ENCODE data around the gene KRCC1.

Gene KRCC1

GRCh38 chr2:88097891-88098557 is 42.4 kb upstream of the KRCC1 start:
- TF ChIP-seq SIN3A (IDR thresholded peaks at IDR 0.05; ENCODE audit: borderline replicate concordance, insufficient read depth, low read length) (no peak), FOXP2 (optimal IDR thresholded peaks at IDR 0.05; ENCODE audit: borderline replicate concordance, extremely low read depth, extremely low read length, insufficient read depth) (no peak), POLR2AphosphoS5 (IDR thresholded peaks at IDR 0.05; ENCODE audit: low read depth, low read length) (no peak), REST (IDR thresholded peaks at IDR 0.05; ENCODE audit: insufficient read depth in 1 of 2, low read depth in 2 of 2, low read length in 2 of 2) (no peak), TAF1 (IDR thresholded peaks at IDR 0.05; ENCODE audit: borderline replicate concordance, insufficient read depth, low read length) (no peak)

DNA sequence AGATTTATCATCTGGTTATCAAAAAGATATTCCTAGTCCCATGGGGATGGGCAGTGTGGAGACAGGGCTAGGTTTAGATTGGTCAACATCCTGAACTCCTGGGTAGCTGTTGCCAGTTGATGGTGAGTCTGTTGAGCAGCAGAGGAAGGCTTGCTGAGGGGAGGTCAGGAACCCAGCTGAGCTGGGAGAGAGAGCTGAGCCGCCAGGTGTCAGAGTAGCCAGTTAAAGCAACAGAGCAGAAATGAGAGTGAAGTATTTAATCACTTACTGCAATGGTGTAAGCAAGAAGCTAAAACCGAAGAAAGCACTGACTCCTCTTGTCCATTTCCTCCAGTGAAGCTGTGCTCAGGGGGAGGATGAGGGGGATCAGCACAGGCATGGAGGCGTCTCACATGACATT is 41.6 kb upstream of the KRCC1 start:
- TF ChIP-seq SIN3A (IDR thresholded peaks at IDR 0.05; ENCODE audit: borderline replicate concordance, insufficient read depth, low read length) (no peak), TAF1 (IDR thresholded peaks at IDR 0.05; ENCODE audit: borderline replicate concordance, insufficient read depth, low read length) (no peak), POLR2AphosphoS5 (IDR thresholded peaks at IDR 0.05; ENCODE audit: low read depth, low read length) (no peak)

- TF ChIP-seq TAF1 (IDR thresholded peaks at IDR 0.05; ENCODE audit: borderline replicate concordance, insufficient read depth, low read length), result no peak
- TF ChIP-seq REST (IDR thresholded peaks at IDR 0.05; ENCODE audit: insufficient read depth in 1 of 2, low read depth in 2 of 2, low read length in 2 of 2), result no peak
- no peak for TF ChIP-seq POLR2AphosphoS5 (IDR thresholded peaks at IDR 0.05; ENCODE audit: low read depth, low read length)
- TF ChIP-seq FOXP2 (optimal IDR thresholded peaks at IDR 0.05; ENCODE audit: borderline replicate concordance, extremely low read depth, extremely low read length, insufficient read depth), result no peak
- no peak for TF ChIP-seq SIN3A (IDR thresholded peaks at IDR 0.05; ENCODE audit: borderline replicate concordance, insufficient read depth, low read length)
These were observed 41.1 kb upstream of the KRCC1 start for GRCh38 chr2:88096708-88097107.

DNA sequence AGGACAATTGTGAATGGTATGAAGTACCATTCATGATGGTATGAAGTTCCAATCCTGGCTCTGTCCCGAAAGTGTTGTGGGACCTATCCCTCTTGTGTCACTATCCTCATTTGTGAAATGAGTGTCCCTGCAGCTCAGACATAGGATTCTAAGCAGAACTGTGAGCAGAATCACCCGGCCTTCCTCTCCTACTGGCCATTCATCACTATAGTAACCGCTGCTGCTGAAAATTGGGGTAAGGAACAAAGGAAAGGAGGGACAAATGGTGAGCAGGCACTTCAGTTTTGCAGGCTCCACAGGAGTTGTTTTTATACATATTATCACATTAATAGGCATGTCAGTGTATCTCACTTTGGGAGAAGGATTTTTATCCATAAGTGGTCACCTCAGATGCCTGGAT is 39.4 kb upstream of the KRCC1 start:
- TF ChIP-seq SIN3A (IDR thresholded peaks at IDR 0.05; ENCODE audit: borderline replicate concordance, insufficient read depth, low read length) (no peak), FOXP2 (optimal IDR thresholded peaks at IDR 0.05; ENCODE audit: borderline replicate concordance, extremely low read depth, extremely low read length, insufficient read depth) (no peak), POLR2AphosphoS5 (IDR thresholded peaks at IDR 0.05; ENCODE audit: low read depth, low read length) (no peak), TAF1 (IDR thresholded peaks at IDR 0.05; ENCODE audit: borderline replicate concordance, insufficient read depth, low read length) (no peak), REST (IDR thresholded peaks at IDR 0.05; ENCODE audit: insufficient read depth in 1 of 2, low read depth in 2 of 2, low read length in 2 of 2) (no peak)

- TF ChIP-seq SIN3A (IDR thresholded peaks at IDR 0.05; ENCODE audit: borderline replicate concordance, insufficient read depth, low read length), result no peak
- TF ChIP-seq REST (IDR thresholded peaks at IDR 0.05; ENCODE audit: insufficient read depth in 1 of 2, low read depth in 2 of 2, low read length in 2 of 2), result no peak
- no peak for TF ChIP-seq FOXP2 (optimal IDR thresholded peaks at IDR 0.05; ENCODE audit: borderline replicate concordance, extremely low read depth, extremely low read length, insufficient read depth)
- TF ChIP-seq TAF1 (IDR thresholded peaks at IDR 0.05; ENCODE audit: borderline replicate concordance, insufficient read depth, low read length), result no peak
- no peak for TF ChIP-seq POLR2AphosphoS5 (IDR thresholded peaks at IDR 0.05; ENCODE audit: low read depth, low read length)
These were observed 37.2 kb upstream of the KRCC1 start for GRCh38 chr2:88092773-88093172.
